MG63 (cell line): ENCODE results near the gene RIBC1. TPM values are rescaled to one million over a fixed set of nuclear protein-coding genes. Genes with fewer than 3 reads are reported as not detected.
"Not testable (repeated sequence)": the region's sequence is repeated elsewhere in the genome, so short reads cannot be mapped to it uniquely, and the experiment has no call there.

Experiments
- DNase-seq: peaks from one replicate; pipeline ENCODE4 v3.0.0-alpha.2; 2020
- H3K27me3 ChIP-seq: fragments of 250-450 bp; sonication (Bioruptor Pico); 2 replicates; pipeline ENCODE4 v1.5.1; 2020; ENCODE audit warnings: mild to moderate bottlenecking, moderate library complexity
- H3K36me3 ChIP-seq: fragments of 250-450 bp; sonication (Bioruptor Pico); 2 replicates; pipeline ENCODE4 v1.5.1; 2020; ENCODE audit warnings: mild to moderate bottlenecking, moderate library complexity
- H3K4me3 ChIP-seq: fragments of 250-450 bp; sonication (Bioruptor Pico); 2 replicates; pipeline ENCODE4 v1.5.1; 2020; ENCODE audit warnings: mild to moderate bottlenecking, moderate library complexity
- H3K9me3 ChIP-seq: fragments of 250-450 bp; sonication (Bioruptor Pico); 2 replicates; pipeline ENCODE4 v1.5.1; 2020; ENCODE audit warnings: mild to moderate bottlenecking, moderate library complexity
- total RNA-seq: library from RNA; depleted of rRNA; stranded (reverse); fragments of >200 nt; shearing (Covaris generic); gene quantifications from 2 replicates; pipeline ENCODE4 v1.2.3, GENCODE V29; 2014; ENCODE audit warnings: low replicate concordance; rRNA removed

RIBC1 gene
- total RNA-seq, result not detected in 2 replicates

GRCh38 chrX:53422861-53423306 lies at the start of gene RIBC1:
RIBC1 (plus strand) TSS chrX:53422873; CDS start chrX:53426277, 3,404 bp downstream.
- Histone ChIP-seq H3K4me3 (peak within 1 kb of the TSS; percentile 68), H3K36me3 (peaks cover 6% of the 10 kb centered on the region), H3K27me3 (no peaks in the 10 kb centered on the region), H3K9me3 (no peaks in the 10 kb centered on the region)
- no peak for DNase-seq

- Histone ChIP-seq H3K27me3 (no peaks in the 10 kb centered on the region), H3K4me3 (no peak overlapping the region), H3K36me3 (peaks cover 4% of the 10 kb centered on the region; the same call in 1 of the 2 replicates), H3K9me3 (no peaks in the 10 kb centered on the region)
- DNase-seq, result no peak
These were observed 49.4 kb upstream of the RIBC1 start for GRCh38 chrX:53373307-53373706.

GRCh38 chrX:53374222-53374820 lies 48.4 kb upstream of the RIBC1 start:
- Histone ChIP-seq H3K27me3 (no peaks in the 10 kb centered on the region), H3K36me3 (peaks cover 6% of the 10 kb centered on the region; the same call in 1 of the 2 replicates), H3K9me3 (no peaks in the 10 kb centered on the region), H3K4me3 (no peak overlapping the region)
- DNase-seq, result peak; percentile 7

GRCh38 chrX:53374923-53375322 lies 47.8 kb upstream of the RIBC1 start:
- DNase-seq, result no peak
- H3K4me3 ChIP-seq, result no peak overlapping the region

GRCh38 chrX:53376888-53377287 lies 45.8 kb upstream of the RIBC1 start:
- Histone ChIP-seq H3K4me3 (no peak overlapping the region), H3K36me3 (peaks cover 6% of the 10 kb centered on the region; the same call in 1 of the 2 replicates), H3K27me3 (no peaks in the 10 kb centered on the region), H3K9me3 (no peaks in the 10 kb centered on the region)
- no peak for DNase-seq

More at GRCh38 chrX:53374923-53375322, 47.8 kb upstream of the RIBC1 start:
- Histone ChIP-seq H3K27me3 (no peaks in the 10 kb centered on the region), H3K36me3 (peaks cover 6% of the 10 kb centered on the region; the same call in 1 of the 2 replicates), H3K9me3 (no peaks in the 10 kb centered on the region)

- Histone ChIP-seq H3K9me3 (no peaks in the 10 kb centered on the region), H3K36me3 (peaks cover 10% of the 10 kb centered on the region; the same call in 1 of the 2 replicates), H3K4me3 (no peak overlapping the region), H3K27me3 (no peaks in the 10 kb centered on the region)
- DNase-seq, result no peak
These were observed 45.2 kb upstream of the RIBC1 start for GRCh38 chrX:53377464-53377863.

GRCh38 chrX:53379008-53379710 lies 43.5 kb upstream of the RIBC1 start:
- Histone ChIP-seq H3K27me3 (no peaks in the 10 kb centered on the region), H3K4me3 (no peak overlapping the region), H3K36me3 (peaks cover 10% of the 10 kb centered on the region; the same call in 1 of the 2 replicates), H3K9me3 (no peaks in the 10 kb centered on the region)
- DNase-seq, result no peak

GRCh38 chrX:53379747-53380146 lies 42.9 kb upstream of the RIBC1 start:
- Histone ChIP-seq H3K36me3 (peaks cover 10% of the 10 kb centered on the region), H3K9me3 (no peaks in the 10 kb centered on the region), H3K4me3 (no peak overlapping the region), H3K27me3 (no peaks in the 10 kb centered on the region)
- no peak for DNase-seq

- no peaks in the 10 kb centered on the region for H3K27me3 ChIP-seq
- H3K9me3 ChIP-seq, result no peaks in the 10 kb centered on the region
- H3K4me3 ChIP-seq, result no peak overlapping the region
- peaks cover 4% of the 10 kb centered on the region for H3K36me3 ChIP-seq
- no peak for DNase-seq
These were observed 39.1 kb upstream of the RIBC1 start for GRCh38 chrX:53383376-53384076.

GRCh38 chrX:53395605-53396298 lies 26.9 kb upstream of the RIBC1 start:
- H3K36me3 ChIP-seq, result peaks cover 6% of the 10 kb centered on the region
- no peak for DNase-seq
- no peaks in the 10 kb centered on the region for H3K27me3 ChIP-seq
- no peak overlapping the region for H3K4me3 ChIP-seq
- H3K9me3 ChIP-seq, result no peaks in the 10 kb centered on the region

- H3K27me3 ChIP-seq, result no peaks in the 10 kb centered on the region
- no peak overlapping the region for H3K4me3 ChIP-seq
- no peak for DNase-seq
- no peaks in the 10 kb centered on the region for H3K9me3 ChIP-seq
- H3K36me3 ChIP-seq, result peaks cover 13% of the 10 kb centered on the region
These were observed 24.5 kb upstream of the RIBC1 start for GRCh38 chrX:53398216-53398615.

GRCh38 chrX:53403535-53403934 lies 19.1 kb upstream of the RIBC1 start:
- Histone ChIP-seq H3K9me3 (no peaks in the 10 kb centered on the region), H3K36me3 (peaks cover 23% of the 10 kb centered on the region), H3K27me3 (no peaks in the 10 kb centered on the region), H3K4me3 (no peak overlapping the region)
- DNase-seq, result no peak

GRCh38 chrX:53412446-53412845 lies 10.2 kb upstream of the RIBC1 start:
- peaks cover 33% of the 10 kb centered on the region for H3K36me3 ChIP-seq
- H3K27me3 ChIP-seq, result no peaks in the 10 kb centered on the region
- no peaks in the 10 kb centered on the region for H3K9me3 ChIP-seq
- H3K4me3 ChIP-seq, result no peak overlapping the region
- no peak for DNase-seq

GRCh38 chrX:53420351-53420750 lies 2.3 kb upstream of the RIBC1 start:
- not testable (repeated sequence) for DNase-seq, H3K36me3 ChIP-seq, H3K27me3 ChIP-seq, H3K9me3 ChIP-seq, H3K4me3 ChIP-seq

GRCh38 chrX:53421125-53421524 lies 1.5 kb upstream of the RIBC1 start:
- no peak for DNase-seq
- Histone ChIP-seq H3K9me3 (no peaks in the 10 kb centered on the region), H3K36me3 (peaks cover 6% of the 10 kb centered on the region), H3K4me3 (peak overlapping the region; percentile 68), H3K27me3 (no peaks in the 10 kb centered on the region)

GRCh38 chrX:53421772-53422085 lies 944 bp upstream of the RIBC1 start:
- Histone ChIP-seq H3K4me3 (peak overlapping the region; percentile 68), H3K9me3 (no peaks in the 10 kb centered on the region), H3K27me3 (no peaks in the 10 kb centered on the region), H3K36me3 (peaks cover 6% of the 10 kb centered on the region)
- no peak for DNase-seq
